HG03457 (cell line): Measurements from ENCODE around the gene ADIPOR2.
"Not testable (repeated sequence)": the region's sequence is repeated elsewhere in the genome, so short reads cannot be mapped to it uniquely, and the experiment has no call there.

Experiments
- ATAC-seq: cut with Tn5 transposase; IDR thresholded peaks from one replicate; pipeline ENCODE4 v1.9.1; 2021; ENCODE audit warnings: moderate number of reproducible peaks; ENCODE audit not compliant: unreplicated experiment

The ADIPOR2 gene

GRCh38 chr12:1810201-1810930 is 119.5 kb downstream of the ADIPOR2 start:
- ATAC-seq, result no peak

- ATAC-seq, result no peak
Observed at GRCh38 chr12:1810931-1811280, 120.0 kb downstream of the ADIPOR2 start.

GRCh38 chr12:1811281-1811947 is 120.5 kb downstream of the ADIPOR2 start:
- ATAC-seq, result no peak

- no peak for ATAC-seq
Observed at GRCh38 chr12:1811948-1812291, 121.0 kb downstream of the ADIPOR2 start.

DNA sequence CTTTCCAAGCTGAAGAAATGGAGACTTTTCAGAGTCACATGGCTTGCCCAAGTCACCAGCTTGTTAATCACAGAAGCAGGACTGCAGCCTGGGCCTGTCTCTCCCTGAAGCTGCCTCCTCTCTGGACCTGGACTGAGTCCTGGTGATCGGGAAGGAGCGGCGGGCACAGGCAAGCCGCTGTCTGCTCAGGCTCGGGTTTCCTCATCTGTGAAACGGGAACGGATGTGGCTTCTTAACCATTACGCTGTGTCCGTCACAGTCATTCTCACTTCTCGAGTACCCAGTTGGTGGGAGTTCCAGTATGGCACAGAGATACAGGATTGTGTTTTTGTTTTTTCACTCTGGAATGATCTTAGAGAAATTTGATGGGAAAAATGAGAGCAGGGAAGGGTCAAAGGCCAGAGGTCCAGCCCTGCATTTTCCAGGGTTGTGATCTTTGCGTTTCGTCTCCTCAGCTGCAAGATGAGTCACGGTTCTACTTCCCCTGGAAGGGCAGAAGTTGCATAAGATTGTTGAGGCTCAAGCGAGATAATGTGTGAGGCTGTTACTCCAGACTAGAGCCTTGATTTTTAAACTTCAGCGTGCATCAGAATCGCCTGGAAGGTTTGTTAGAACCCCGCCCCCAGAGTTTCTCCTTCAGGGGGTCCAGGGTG is 121.9 kb downstream of the ADIPOR2 start:
- no peak for ATAC-seq

GRCh38 chr12:1814266-1814665 is 123.4 kb downstream of the ADIPOR2 start:
- no peak for ATAC-seq

DNA sequence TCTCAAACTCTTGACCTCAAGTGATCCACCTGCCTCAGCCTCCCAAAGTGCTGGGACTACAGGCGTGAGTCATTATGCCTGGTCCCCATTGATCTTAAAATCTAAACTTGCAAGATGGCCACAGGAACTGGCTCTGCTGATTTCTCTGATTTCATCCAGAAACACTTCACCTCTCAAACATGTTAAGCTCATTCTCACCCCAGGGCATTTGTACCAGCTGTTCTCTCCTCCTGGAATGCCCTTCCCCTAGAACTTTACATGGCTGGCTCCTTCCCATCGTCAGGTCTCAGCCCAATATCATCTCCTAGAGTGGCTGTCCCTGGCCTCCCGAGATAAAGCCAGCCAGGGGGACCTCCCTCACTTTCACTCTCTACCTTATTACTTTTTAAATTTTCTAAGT is 124.2 kb downstream of the ADIPOR2 start:
- no peak for ATAC-seq

- no peak for ATAC-seq
Observed at GRCh38 chr12:1815814-1816729, 125.2 kb downstream of the ADIPOR2 start.

- ATAC-seq, result no peak
Observed at GRCh38 chr12:1816730-1817348, 126.0 kb downstream of the ADIPOR2 start.

DNA sequence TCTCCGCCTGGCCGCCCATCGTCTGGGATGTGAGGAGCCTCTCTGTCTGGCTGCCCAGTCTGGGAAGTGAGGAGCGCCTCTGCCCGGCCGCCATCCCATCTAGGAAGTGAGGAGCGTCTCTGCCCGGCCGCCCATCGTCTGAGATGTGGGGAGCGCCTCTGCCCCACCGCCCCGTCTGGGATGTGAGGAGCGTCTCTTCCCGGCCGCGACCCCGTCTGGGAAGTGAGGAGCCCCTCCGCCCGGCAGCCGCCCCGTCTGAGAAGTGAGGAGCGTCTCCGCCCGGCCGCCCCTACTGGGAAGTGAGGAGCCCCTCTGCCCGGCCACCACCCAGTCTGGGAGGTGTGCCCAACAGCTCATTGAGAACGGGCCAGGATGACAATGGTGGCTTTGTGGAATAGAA is 127.1 kb downstream of the ADIPOR2 start:
- not testable (repeated sequence) for ATAC-seq

GRCh38 chr12:1819050-1819449 is 128.2 kb downstream of the ADIPOR2 start:
- no peak for ATAC-seq

DNA sequence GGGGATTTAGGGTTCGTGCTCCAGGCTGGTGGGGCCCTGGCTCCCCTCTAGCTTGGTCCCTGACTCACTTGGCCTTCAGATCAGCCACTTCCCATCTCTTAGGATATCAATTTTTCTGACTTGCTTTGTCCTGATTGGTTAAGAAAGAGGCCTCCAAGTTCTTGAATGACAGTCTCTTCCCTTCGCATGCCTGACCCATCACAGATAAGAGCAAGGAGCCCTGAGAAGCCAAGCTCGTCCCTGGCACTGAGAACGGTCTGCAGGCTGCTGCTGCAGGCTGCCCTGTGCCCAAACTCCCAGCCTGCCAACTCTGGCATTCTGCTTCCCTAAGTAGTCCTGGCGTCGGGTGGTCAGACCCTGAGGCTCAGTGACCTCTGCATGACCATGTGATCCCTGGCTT is 128.7 kb downstream of the ADIPOR2 start:
- ATAC-seq, result no peak

DNA sequence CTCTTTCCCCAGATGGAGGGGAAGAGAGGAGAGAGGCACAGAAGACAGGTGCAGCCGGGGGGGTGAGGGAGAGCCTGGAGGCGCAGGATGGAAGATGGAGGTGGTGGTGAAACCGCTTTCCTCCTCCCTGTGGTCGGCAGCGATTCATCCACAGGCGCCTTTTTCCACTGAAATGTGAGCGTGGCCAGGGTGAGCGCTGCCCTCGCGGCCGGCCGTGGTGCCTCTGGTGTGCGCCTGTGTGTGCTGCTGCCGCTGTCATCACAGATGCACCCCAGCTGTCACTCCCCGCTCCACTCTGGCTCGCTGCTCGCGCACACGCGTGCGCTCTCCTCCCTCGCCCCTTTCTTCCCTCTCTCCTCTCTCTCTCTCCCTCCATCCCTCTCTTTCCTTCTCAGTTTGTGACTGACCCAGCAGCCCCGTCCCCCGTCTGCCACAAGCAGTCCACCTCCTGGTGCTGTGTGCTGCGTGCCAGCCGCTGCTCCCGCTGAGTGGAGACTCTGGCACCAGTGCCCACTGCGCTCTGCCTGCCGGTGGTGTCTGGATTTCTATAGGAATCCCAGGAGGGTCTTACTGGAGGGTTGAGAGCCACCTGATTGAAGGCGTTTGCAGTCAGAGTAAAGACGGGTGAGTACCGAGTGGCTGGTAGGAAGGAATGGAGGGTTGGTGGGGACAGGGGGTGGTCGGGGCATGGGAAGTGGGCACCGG is 129.5 kb downstream of the ADIPOR2 start, which contains the start of gene LRTM2:
TSS of gene LRTM2 (plus strand) at position 375 of the 705 bp plus-strand sequence. CDS start 7,584 bp downstream, outside the sequence.
- ATAC-seq, result no peak

GRCh38 chr12:1820896-1821291 is 130.0 kb downstream of the ADIPOR2 start:
- no peak for ATAC-seq

- ATAC-seq, result no peak
Observed at GRCh38 chr12:1821805-1822204, 130.9 kb downstream of the ADIPOR2 start.

DNA sequence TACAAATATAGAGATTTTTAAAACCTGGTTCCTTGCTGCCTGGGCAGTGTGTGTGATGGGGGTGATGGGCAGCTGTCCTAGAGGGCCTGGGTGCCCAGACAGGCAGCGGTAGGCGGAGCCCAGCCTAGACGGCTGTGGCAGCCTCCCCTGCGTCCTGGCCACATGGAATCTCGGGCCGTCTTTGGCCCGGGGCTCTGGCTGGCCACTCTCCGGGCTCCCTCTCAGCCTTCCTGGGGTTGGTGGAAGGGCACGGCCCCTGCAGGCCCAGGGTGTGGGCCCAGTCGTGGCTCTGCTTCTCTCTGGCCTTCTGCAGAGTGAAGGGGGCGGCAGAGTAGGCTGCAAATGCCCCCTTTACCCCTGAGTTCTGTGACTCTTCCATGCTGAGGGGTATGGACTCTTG is 131.8 kb downstream of the ADIPOR2 start:
- ATAC-seq, result no peak

- no peak for ATAC-seq
Observed at GRCh38 chr12:1823237-1823636, 132.4 kb downstream of the ADIPOR2 start.

DNA sequence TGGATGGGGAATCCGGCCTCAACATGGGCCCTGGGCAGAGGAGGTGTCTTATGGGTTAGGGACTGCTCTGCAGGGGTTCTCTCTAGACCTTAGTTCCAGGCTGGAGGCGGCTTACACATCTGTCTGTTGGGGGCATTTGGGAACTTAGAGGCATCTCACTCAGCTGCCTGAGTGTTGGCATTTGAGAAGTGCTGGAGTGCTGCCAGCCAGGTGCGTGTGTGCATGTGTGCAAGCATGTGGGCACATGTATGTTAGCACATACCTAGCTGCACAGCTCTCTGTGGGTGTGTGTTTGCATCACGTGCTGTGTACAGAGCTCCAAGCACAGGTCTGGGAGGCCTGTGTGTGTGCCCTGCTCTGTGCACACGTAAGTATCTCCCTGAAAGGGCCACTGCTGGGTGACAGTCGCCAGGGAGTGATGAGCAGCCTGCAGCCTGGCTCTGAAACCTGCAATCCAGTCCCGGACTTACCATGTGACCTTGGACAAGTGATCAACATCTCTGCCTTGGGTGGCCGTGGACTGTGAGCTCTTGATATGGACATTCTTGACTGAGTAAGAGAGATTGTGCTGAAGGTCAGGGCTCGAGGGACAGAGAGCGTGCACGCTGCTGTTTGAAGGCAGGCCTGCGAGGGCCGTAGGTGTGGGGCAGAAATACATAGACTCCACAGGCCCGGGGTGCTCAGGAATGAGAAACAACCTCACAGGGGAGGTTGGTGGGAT is 134.7 kb downstream of the ADIPOR2 start:
- ATAC-seq, result no peak

DNA sequence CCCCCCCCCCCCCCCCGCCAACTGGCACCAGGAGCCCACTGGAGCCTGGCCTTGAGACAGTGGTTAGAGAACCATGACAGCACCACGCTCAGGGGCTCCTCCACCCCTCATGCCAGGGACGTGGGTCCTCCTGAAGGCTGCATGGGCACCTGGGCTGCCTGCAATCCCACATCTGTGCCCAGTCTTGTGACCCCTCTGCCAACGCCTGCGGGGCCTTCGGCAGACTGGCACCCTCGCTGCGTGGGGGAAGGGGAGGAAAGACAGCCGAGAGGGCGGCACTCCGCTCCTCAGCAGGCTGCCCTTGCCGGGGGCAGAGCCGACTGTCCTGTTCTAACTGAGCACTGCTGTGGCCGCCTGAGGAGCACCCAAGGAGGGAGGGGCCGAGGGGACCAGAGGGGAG is 135.5 kb downstream of the ADIPOR2 start:
- ATAC-seq, result no peak
